Epithelial cell of prostate (primary cell): ENCODE measurements around the gene MPP3.
"Not testable (repeated sequence)": the region's sequence is repeated elsewhere in the genome, so short reads cannot be mapped to it uniquely, and the experiment has no call there.

Experiments
- DNase-seq: peaks from one replicate; pipeline ENCODE4 v3.0.0-alpha.2; 2011; ENCODE audit warnings: low read depth, low spot score
- H3K27ac ChIP-seq: fragments of 450-650 bp; 2 replicates; pipeline ENCODE4 v1.5.1; 2017; ENCODE audit warnings: mild to moderate bottlenecking

MPP3 gene

DNA sequence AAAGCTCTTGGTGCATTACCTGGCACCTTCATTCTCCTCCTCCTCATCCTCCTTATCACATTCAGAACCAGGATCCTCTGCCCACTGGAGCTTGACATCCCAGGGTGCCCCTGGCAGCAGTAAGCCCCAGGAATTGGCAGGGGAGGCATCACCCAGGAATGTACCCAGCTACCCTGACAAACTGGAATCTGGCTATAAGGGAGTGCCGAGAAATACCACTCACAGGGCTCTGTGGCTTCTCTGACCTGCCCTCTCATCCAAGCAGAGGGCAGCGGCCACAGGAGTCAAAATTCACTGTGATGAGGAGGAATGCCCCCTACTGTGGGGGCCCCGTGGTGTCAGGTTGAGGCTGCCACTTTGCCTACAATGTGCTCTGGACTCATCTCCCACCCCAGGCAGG is 19.6 kb downstream of the MPP3 start:
- H3K27ac ChIP-seq = no peak overlapping the region

DNA sequence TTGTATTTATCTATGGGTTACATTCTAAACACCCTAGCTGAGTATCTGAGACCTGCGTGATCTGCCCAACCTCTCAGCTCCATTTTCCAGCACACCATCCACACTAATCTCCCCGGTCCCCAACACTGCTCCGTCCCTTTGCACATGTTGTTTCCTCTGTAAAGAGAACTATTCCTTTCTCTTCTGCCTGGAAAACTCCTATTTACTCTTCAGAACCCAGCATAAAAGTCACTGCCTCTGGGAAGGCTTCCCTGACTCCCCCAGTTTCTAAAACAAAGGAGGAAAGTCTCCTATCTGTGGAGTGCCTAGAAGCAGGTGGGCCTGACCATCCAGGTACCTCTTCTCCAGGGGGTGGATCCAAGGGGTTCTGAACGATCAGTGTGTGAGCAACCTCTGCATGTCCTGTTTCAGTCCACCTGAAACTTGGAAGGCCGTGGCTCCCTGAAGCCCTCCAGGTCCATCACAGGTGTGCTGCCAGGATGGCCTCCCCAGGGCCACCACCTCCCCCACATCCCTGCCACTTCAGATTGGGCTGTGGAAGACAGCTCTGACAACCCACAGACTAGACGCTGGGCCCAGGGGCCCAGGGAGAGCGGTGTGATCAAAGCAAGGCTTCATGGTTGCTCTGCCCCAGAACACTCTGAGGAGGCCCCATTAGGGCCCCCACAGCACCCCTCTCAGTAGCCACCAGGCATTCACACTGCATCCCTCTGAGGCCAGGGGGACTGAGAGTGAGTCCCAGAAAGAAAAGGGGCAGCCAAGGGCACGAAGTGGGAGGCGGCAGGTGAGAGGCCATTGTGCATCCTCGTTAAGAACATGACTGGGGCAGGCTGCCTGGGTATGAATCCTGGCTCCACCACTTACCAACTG is 20.3 kb downstream of the MPP3 start:
- no peak overlapping the region for H3K27ac ChIP-seq
- DNase-seq = no peak

More for the DNA sequence above, 19.6 kb downstream of the MPP3 start:
- DNase-seq = no peak

DNA sequence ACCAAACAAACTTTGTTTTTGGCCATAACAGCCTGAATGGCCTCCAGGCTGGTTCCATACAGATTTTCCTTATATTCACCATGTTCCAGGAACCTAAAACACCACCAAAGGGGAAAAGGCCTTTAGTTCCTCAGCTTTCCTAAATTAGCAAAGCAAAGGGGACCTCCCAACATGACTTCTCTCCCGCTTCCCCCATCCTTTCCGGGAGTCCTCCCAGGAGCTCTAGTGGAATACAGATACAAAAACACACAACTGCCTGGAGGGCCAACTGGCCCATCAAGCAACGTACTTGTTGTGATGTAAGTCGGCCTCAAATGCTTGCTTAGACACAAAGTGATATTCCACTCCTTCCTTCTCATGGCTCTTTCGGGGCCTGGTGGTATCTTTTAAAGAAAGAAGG is 22.1 kb downstream of the MPP3 start:
- H3K27ac ChIP-seq = no peak overlapping the region
- DNase-seq = no peak

DNA sequence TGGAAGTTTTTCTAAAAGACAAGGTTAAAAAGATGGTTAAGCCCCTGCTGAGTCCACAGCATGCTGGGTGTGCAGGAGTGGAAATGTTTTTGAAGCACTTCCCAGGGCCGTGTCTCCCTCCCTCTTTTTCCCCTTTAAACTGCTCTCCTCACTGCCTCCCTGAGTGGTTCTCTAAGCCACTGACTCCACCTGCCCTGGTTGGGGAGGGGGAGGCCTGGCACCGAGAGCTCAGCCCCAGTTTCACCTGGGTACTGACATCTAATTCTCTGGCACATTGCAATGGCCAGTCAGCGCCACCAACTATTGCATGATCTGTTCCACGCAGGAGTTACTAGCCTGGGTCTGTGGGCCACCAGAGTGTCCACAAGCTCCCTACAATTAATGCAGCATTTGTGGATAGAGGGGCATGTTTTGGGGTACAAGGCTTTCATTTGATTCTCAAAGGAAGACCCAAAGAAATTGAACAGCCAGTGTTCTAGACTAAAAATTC is 22.7 kb downstream of the MPP3 start:
- DNase-seq = no peak
- no peak overlapping the region for H3K27ac ChIP-seq

GRCh38 chr17:43809121-43809520 is 23.8 kb downstream of the MPP3 start:
- no peak overlapping the region for H3K27ac ChIP-seq
- no peak for DNase-seq

DNA sequence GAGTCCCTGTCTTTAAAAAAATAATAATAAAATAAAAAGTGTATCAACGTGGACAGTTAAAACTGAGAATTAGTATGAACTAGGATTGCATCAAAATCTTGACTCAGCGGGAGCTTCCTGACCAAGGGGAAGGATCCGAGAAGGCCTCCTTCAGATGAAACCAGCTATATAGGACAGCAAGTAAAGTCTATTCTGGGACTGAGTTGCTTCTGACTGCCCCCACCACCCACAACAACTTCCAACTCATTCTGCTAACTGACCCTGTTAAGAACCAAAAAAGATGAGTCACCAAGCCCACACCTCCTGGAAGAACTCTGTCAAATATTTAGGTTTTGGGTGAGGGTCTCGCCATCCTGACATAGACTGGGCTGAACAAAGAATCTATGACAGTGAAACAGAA is 24.9 kb downstream of the MPP3 start:
- H3K27ac ChIP-seq = no peak overlapping the region
- no peak for DNase-seq

- no peak for DNase-seq
- H3K27ac ChIP-seq = no peak overlapping the region
Observed at GRCh38 chr17:43805117-43805516, 27.8 kb downstream of the MPP3 start.

- no peak for DNase-seq
- H3K27ac ChIP-seq = no peak overlapping the region
Observed at GRCh38 chr17:43803758-43804157, 29.2 kb downstream of the MPP3 start.

DNA sequence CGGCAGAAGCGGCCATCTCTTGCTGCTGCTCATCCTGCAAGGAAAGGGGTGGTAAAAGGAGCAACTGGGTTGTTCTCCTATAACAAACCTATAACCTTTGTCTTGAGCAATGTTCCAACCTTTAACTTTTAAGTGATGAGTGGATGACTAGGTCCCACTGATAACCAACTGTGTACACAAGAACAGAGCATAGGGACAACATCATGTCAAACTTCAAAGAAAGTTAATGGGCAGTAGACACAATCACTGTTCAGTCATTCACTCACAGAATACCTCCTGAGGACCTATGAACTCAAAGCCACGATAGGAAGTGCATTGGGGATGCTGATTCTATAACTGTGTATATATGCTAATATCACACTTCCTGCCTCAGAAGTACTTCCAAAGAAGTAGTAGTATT is 31.1 kb downstream of the MPP3 start:
- no peak for DNase-seq
- H3K27ac ChIP-seq = no peak overlapping the region

DNA sequence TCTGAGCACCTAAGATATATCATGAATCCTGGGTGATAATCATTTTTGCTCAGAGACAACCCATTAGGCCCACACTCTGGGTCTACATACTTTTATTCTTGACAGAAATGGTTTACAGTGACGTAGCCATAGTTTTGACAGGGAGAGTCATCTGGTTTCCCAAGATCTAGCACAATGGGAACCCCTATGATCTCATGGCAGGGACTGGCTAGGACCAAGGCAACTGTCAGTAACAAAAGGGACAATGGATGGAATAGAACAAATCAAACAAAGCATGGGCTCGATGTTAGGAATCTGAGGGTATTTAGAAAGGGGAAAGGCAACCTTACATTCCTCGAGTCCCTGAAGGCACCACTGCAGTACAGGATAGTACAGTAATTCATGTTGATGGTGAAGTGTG is 32.2 kb downstream of the MPP3 start:
- H3K27ac ChIP-seq = no peak overlapping the region
- no peak for DNase-seq

DNA sequence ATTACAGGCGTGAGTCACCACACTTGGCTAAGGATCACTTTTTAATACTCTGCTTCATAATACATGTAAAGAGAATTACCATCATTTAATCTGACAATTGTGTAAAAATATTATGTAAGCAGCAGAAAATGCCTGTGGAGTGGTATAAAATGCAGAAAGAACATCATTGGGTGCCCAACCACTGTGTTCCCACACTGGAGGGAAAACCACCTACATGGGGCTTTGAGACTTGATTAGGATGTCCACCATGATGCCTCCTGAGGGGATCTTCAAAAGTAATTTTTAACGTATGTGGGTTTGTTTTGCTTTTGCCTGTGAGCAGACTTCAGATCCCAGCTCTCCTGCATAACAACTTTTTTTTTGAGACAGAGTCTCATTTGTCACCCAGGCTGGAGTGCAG is 33.9 kb downstream of the MPP3 start:
- no peak for DNase-seq

DNA sequence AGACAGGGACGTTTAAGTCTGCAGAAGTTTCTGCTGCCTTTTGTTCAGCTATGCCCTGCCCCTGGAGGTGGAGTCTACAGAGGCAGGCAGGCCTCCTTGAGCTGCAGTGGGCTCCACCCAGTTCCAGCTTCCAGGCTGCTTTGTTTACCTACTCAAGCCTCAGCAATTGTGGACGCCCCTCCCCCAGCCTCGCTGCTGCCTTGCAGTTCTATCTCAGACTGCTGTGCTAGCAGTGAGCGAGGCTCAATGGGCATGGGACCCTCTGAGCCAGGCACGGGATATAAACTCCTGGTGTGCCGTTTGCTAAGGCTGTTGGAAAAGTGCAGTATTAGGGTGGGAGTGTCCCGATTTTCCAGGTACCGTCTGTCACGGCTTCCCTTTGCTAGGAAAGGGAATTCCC is 34.9 kb downstream of the MPP3 start:
- not testable (repeated sequence) for DNase-seq, H3K27ac ChIP-seq

More for the DNA sequence above, 33.9 kb downstream of the MPP3 start:
- H3K27ac ChIP-seq = no peak overlapping the region

GRCh38 chr17:43792668-43793067 is 40.3 kb downstream of the MPP3 start:
- H3K27ac ChIP-seq, DNase-seq: not testable (repeated sequence)

DNA sequence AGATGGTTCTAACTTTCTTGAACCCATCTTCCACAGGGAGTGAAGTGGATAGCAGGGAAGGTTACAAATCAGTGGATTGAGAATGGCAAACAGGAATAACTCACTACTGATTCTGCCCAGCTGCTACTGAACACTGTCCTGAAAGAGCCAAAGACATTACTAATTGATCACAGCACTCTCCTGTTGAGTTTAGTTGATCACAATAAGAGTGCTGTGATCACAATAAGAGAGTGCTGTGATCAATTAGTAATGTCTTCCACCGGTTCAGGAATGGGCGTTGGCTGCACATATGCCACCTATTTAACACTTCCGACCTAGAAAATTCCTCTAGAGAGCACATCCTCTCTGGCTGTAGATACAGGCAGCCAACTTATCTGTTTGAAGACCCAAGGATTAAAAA is 41.4 kb downstream of the MPP3 start:
- H3K27ac ChIP-seq = no peak overlapping the region
- peak; percentile 34 for DNase-seq

DNA sequence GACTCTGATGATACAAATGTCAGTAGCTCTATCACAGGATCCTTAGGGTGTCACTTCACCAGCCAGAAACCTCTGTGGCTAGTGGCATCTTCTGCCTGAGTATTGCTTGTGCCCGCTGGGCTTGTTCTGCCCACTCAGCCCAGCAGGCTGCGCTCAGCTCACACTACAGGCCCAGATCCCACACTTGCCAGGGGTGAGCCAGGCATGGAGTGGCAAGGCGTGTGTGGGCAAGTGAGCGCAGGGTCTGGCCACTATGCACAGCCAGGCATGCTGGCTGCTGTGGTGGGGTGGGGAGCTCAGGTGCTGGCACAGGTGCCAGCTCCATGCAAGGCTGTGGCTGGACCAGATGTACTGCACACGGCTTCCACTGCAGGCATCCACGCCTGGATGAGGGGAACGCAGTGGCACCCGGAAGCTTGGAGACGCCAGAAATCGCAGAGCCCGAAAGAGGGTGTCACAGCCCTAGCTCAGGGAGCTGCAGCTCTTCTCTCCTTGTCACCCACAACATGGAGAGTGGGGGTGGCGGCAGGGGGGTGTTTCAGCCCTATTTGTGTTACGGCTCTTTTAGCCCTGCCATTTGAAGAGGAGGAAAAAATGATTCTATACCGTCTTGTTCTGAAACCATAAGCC is 42.5 kb downstream of the MPP3 start:
- peak; percentile 39 for DNase-seq
- no peak overlapping the region for H3K27ac ChIP-seq

DNA sequence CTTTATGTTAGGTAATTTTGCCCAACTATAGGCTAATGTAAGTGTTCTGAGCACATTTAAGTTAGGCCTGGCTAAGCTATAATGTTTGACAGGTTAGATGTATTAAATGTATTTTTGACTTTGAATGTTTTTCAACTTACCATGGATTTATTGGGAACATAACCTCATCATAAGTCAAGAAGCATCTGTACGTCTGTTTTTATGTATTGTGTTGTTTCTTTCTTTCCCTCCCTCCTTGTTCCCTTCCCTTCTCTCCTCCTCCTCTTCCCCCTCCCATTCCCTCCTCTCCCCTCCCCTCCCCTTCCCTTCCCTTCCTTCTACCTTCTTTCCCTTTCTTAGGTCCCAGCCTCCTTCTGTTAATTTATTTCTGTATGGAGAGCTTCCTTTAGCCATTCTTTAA is 43.5 kb downstream of the MPP3 start:
- DNase-seq = no peak

DNA sequence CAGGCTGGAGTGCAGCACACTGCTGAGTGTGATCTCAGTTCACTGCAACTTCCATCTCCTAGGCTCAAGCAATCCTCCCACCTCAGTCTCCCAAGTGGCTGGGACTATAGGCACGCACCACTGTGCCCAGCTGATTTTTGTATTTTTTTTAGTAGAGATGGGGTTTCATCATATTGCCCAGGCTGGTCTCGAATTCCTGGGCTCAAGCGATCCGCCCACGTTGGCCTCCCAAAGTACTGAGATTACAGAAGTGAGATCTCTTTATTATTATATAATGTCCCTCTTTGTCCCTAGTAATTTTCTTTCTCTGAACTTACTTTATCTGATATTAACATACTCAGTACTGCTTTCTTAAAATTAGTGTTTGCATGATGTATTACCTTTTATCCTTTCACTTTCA is 44.4 kb downstream of the MPP3 start:
- H3K27ac ChIP-seq = no peak overlapping the region
- DNase-seq = no peak

More for the DNA sequence above, 43.5 kb downstream of the MPP3 start:
- no peak overlapping the region for H3K27ac ChIP-seq

GRCh38 chr17:43787728-43788127 is 45.2 kb downstream of the MPP3 start:
- DNase-seq = no peak
- H3K27ac ChIP-seq = no peak overlapping the region

GRCh38 chr17:43784628-43785101 is 48.3 kb downstream of the MPP3 start:
- peak; percentile 40 for DNase-seq
- no peak overlapping the region for H3K27ac ChIP-seq

- no peak overlapping the region for H3K27ac ChIP-seq
- no peak for DNase-seq
Observed at GRCh38 chr17:43784068-43784467, 48.9 kb downstream of the MPP3 start.

GRCh38 chr17:43782913-43783680 is 49.8 kb downstream of the MPP3 start:
- H3K27ac ChIP-seq = no peak overlapping the region
- DNase-seq = no peak
